Effector memory CD8-positive, alpha-beta T cell (primary cell): ENCODE data around the gene POU2AF1.

Source experiments
- ATAC-seq: fragments of 150-1000 bp; cut with Tn5 transposase; replicated peaks from 2 replicates; pipeline ENCODE4 v1.10.0; 2021; ENCODE audit warnings: mild to moderate bottlenecking, moderate library complexity
- DNase-seq, 3 experiments: peaks; one replicate each; pipeline ENCODE4 v3.0.0; 2021
- H3K27ac Mint-ChIP-seq, 2 donors: one replicate each; pipeline ENCODE4 v1.8.0; 2022; ENCODE audit warnings: mild to moderate bottlenecking in 2 of 2, mixed read lengths in 2 of 2, moderate library complexity in 2 of 2
- H3K27me3 Mint-ChIP-seq, 2 donors: one replicate each; pipeline ENCODE4 v1.8.0; 2022; ENCODE audit warnings: mixed read lengths in 2 of 2
- H3K36me3 Mint-ChIP-seq: one replicate; pipeline ENCODE4 v1.8.0; 2022; ENCODE audit warnings: mild to moderate bottlenecking, moderate library complexity, mixed read lengths; ENCODE audit not compliant: insufficient read depth
- H3K4me1 Mint-ChIP-seq, 2 donors: one replicate each; pipeline ENCODE4 v1.8.0; 2022; ENCODE audit warnings: low read depth in 2 of 2, mixed read lengths in 2 of 2
- H3K4me3 Mint-ChIP-seq, 2 donors: one replicate each; pipeline ENCODE4 v1.8.0; 2022; ENCODE audit warnings: mild to moderate bottlenecking in 2 of 2, mixed read lengths in 2 of 2, moderate library complexity in 2 of 2
- H3K9me3 Mint-ChIP-seq, 2 donors: one replicate each; pipeline ENCODE4 v1.8.0; 2022; ENCODE audit warnings: mixed read lengths in 2 of 2

The POU2AF1 gene

GRCh38 chr11:111349191-111349695 is 29.8 kb downstream of the POU2AF1 start:
- H3K27me3 Mint-ChIP-seq = peaks cover 31 to 49% of the 10 kb centered on the region in 2 donors
- ATAC-seq = no peak
- DNase-seq = no peak
- H3K4me3 Mint-ChIP-seq = no peak overlapping the region
- H3K36me3 Mint-ChIP-seq = no peaks in the 10 kb centered on the region
- H3K4me1 Mint-ChIP-seq = no peaks in the 10 kb centered on the region
- no peak overlapping the region for H3K27ac Mint-ChIP-seq
- no peaks in the 10 kb centered on the region for H3K9me3 Mint-ChIP-seq

- Mint-ChIP-seq H3K36me3 (no peaks in the 10 kb centered on the region), H3K27ac (no peak overlapping the region), H3K4me3 (no peak overlapping the region), H3K4me1 (no peaks in the 10 kb centered on the region), H3K27me3 (peaks cover 28 to 49% of the 10 kb centered on the region in 2 donors), H3K9me3 (no peaks in the 10 kb centered on the region)
- ATAC-seq (no peak), DNase-seq (no peak)
These were observed 30.9 kb downstream of the POU2AF1 start for GRCh38 chr11:111348147-111348546.

GRCh38 chr11:111347723-111348115 is 31.4 kb downstream of the POU2AF1 start:
- Mint-ChIP-seq H3K27me3 (peaks cover 25 to 49% of the 10 kb centered on the region in 2 donors), H3K9me3 (no peaks in the 10 kb centered on the region), H3K4me3 (no peak overlapping the region), H3K4me1 (no peaks in the 10 kb centered on the region), H3K36me3 (no peaks in the 10 kb centered on the region), H3K27ac (no peak overlapping the region)
- DNase-seq (no peak), ATAC-seq (no peak)

- Mint-ChIP-seq H3K27ac (no peak overlapping the region), H3K4me1 (no peaks in the 10 kb centered on the region), H3K9me3 (no peaks in the 10 kb centered on the region), H3K27me3 (peaks cover 25 to 49% of the 10 kb centered on the region in 2 donors), H3K4me3 (no peak overlapping the region), H3K36me3 (no peaks in the 10 kb centered on the region)
- DNase-seq = no peak
- ATAC-seq = no peak
These were observed 31.9 kb downstream of the POU2AF1 start for GRCh38 chr11:111347002-111347722.

- ATAC-seq = no peak
- no peak overlapping the region for H3K27ac Mint-ChIP-seq
- H3K4me3 Mint-ChIP-seq = no peak overlapping the region
- H3K36me3 Mint-ChIP-seq = no peaks in the 10 kb centered on the region
- H3K27me3 Mint-ChIP-seq = peaks cover 23 to 25% of the 10 kb centered on the region in 2 donors
- DNase-seq = no peak
- no peaks in the 10 kb centered on the region for H3K4me1 Mint-ChIP-seq
- H3K9me3 Mint-ChIP-seq = peaks cover 0 to 1% of the 10 kb centered on the region in 2 donors
These were observed 35.0 kb downstream of the POU2AF1 start for GRCh38 chr11:111344032-111344431.

GRCh38 chr11:111342329-111342728 is 36.7 kb downstream of the POU2AF1 start:
- Mint-ChIP-seq H3K27me3 (peaks cover 24% of the 10 kb centered on the region in 2 donors), H3K27ac (no peak overlapping the region), H3K9me3 (peaks cover 0 to 1% of the 10 kb centered on the region in 2 donors), H3K36me3 (no peaks in the 10 kb centered on the region), H3K4me3 (no peak overlapping the region), H3K4me1 (no peaks in the 10 kb centered on the region)
- ATAC-seq (no peak), DNase-seq (no peak)

GRCh38 chr11:111339758-111340388 is 39.2 kb downstream of the POU2AF1 start:
- H3K4me3 Mint-ChIP-seq = no peak overlapping the region
- peaks cover under 1 to 10% of the 10 kb centered on the region in 2 donors for H3K27me3 Mint-ChIP-seq
- H3K36me3 Mint-ChIP-seq = no peaks in the 10 kb centered on the region
- peaks cover 0 to 1% of the 10 kb centered on the region in 2 donors for H3K9me3 Mint-ChIP-seq
- H3K27ac Mint-ChIP-seq = no peak overlapping the region
- no peaks in the 10 kb centered on the region for H3K4me1 Mint-ChIP-seq
- no peak for DNase-seq
- no peak for ATAC-seq

GRCh38 chr11:111336582-111337256 is 42.4 kb downstream of the POU2AF1 start:
- peaks cover 16 to 35% of the 10 kb centered on the region in 2 donors for H3K27me3 Mint-ChIP-seq
- DNase-seq = no peak
- H3K9me3 Mint-ChIP-seq = peaks cover 0 to 1% of the 10 kb centered on the region in 2 donors
- no peak for ATAC-seq
- no peak overlapping the region for H3K4me3 Mint-ChIP-seq
- no peaks in the 10 kb centered on the region for H3K4me1 Mint-ChIP-seq
- H3K36me3 Mint-ChIP-seq = no peaks in the 10 kb centered on the region
- no peak overlapping the region for H3K27ac Mint-ChIP-seq

GRCh38 chr11:111336062-111336461 is 43.0 kb downstream of the POU2AF1 start:
- Mint-ChIP-seq H3K27me3 (peaks cover 22 to 41% of the 10 kb centered on the region in 2 donors), H3K27ac (no peak overlapping the region), H3K36me3 (no peaks in the 10 kb centered on the region), H3K4me3 (no peak overlapping the region), H3K9me3 (peaks cover 0 to 1% of the 10 kb centered on the region in 2 donors), H3K4me1 (no peaks in the 10 kb centered on the region)
- DNase-seq = no peak
- no peak for ATAC-seq

GRCh38 chr11:111335549-111335948 is 43.5 kb downstream of the POU2AF1 start:
- Mint-ChIP-seq H3K27me3 (peaks cover 22 to 46% of the 10 kb centered on the region in 2 donors), H3K4me1 (no peaks in the 10 kb centered on the region), H3K4me3 (no peak overlapping the region), H3K9me3 (peaks cover 0 to 1% of the 10 kb centered on the region in 2 donors), H3K27ac (no peak overlapping the region), H3K36me3 (no peaks in the 10 kb centered on the region)
- ATAC-seq = no peak
- no peak for DNase-seq

GRCh38 chr11:111334532-111335502 is 44.3 kb downstream of the POU2AF1 start:
- ATAC-seq = no peak
- Mint-ChIP-seq H3K9me3 (peaks cover 0 to 1% of the 10 kb centered on the region in 2 donors), H3K36me3 (no peaks in the 10 kb centered on the region), H3K27ac (no peak overlapping the region), H3K4me1 (no peaks in the 10 kb centered on the region), H3K27me3 (peaks cover 22 to 47% of the 10 kb centered on the region in 2 donors), H3K4me3 (no peak overlapping the region)
- no peak for DNase-seq

GRCh38 chr11:111331711-111332479 is 47.2 kb downstream of the POU2AF1 start:
- H3K4me3 Mint-ChIP-seq = no peak overlapping the region
- no peaks in the 10 kb centered on the region for H3K4me1 Mint-ChIP-seq
- ATAC-seq = no peak
- no peak overlapping the region for H3K27ac Mint-ChIP-seq
- no peak for DNase-seq
- no peaks in the 10 kb centered on the region for H3K36me3 Mint-ChIP-seq
- H3K27me3 Mint-ChIP-seq = peaks cover 22 to 41% of the 10 kb centered on the region in 2 donors
- no peaks in the 10 kb centered on the region for H3K9me3 Mint-ChIP-seq
